ENCODE measurements around the gene POLE3.
"Not testable (repeated sequence)": the region's sequence is repeated elsewhere in the genome, so short reads cannot be mapped to it uniquely, and the experiment has no call there.

POLE3 gene

DNA sequence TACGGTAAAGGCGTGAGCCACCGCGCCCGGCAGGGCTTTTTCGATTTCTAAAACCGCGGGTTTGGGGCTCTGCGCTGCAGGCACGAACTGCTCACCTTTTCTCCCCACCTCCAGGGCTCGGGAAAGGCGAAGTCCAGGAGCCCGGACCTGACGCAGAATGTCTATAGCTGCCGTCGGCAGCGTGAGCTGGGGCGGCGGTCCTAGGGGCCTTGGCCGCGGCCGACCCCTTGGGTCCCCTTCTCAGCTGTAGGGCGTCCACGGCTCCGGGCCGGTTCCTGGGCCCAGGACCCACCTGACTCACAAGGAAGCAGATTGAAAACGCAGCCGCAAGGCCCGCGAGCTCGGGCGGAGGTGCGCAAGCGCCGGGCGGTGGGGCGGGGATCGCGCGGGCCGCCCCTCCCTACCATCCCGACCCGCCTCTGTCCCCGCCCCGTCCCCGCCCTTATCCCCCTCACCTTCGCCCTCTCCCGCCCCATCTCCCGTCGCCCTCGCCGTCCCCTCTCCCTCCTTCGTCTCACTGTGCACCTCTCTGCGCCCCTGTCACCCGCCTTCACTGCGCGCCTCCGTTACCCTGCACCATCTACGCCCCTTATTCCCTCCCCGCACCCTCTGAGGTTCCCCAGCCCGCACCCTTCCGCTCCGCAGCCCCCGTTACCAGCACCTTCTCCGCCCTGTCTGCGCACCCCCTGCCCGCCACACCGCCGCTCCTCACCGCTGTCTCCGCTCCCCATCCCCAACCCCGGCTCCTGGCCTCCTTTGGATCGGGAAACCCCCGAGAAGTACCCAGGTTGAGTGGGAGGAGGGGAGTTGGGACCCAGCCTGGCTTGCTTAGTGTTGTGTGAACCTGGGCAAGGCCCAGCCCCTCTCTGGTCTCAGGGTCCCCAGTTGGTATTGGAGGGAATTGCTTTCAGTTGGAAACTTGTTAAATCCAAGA, 33.6 kb downstream of the POLE3 start, which contains the start of gene HDHD3:
Gene HDHD3 (minus strand): TSS at position 353 of the 934 bp plus-strand sequence. CDS start 2,632 bp downstream, outside the sequence.
- FAIRE-seq (no peak), DNase-seq (ENCODE audit: low spot score) (no peak)

GRCh38 chr9:113375057-113376023, 35.1 kb downstream of the POLE3 start:
- FAIRE-seq = no peak
- DNase-seq (ENCODE audit: low spot score) = no peak

GRCh38 chr9:113373676-113374392, 36.6 kb downstream of the POLE3 start:
- FAIRE-seq = no peak
- DNase-seq (ENCODE audit: low spot score) = no peak

- no peak for FAIRE-seq
Measured at GRCh38 chr9:113373256-113373655, 37.2 kb downstream of the POLE3 start.

DNA sequence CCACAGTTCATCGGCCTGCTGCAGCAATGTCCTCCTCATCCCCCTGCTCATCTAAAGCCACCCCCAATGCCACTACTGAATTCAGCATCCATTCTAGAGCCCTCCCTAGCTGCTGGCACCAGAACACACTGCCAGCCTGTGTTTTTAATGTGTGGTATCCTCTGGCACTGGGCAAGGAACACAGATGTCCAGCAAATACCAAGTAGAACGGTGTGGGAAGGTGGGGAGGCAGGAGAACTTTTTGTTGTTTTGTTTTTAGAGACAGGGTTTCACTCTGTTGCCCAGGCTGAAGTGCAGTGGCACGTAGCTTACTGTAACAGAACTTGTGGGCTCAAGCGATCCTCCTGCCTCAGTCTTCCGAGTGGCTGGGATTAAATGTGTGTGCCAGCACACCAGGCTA, 38.4 kb downstream of the POLE3 start:
- DNase-seq (ENCODE audit: low spot score) (no peak), FAIRE-seq (no peak)

More at GRCh38 chr9:113373256-113373655, 37.2 kb downstream of the POLE3 start:
- DNase-seq (ENCODE audit: low spot score) = no peak

GRCh38 chr9:113370806-113371325, 39.6 kb downstream of the POLE3 start:
- no peak for FAIRE-seq
- DNase-seq (ENCODE audit: low spot score) = no peak

DNA sequence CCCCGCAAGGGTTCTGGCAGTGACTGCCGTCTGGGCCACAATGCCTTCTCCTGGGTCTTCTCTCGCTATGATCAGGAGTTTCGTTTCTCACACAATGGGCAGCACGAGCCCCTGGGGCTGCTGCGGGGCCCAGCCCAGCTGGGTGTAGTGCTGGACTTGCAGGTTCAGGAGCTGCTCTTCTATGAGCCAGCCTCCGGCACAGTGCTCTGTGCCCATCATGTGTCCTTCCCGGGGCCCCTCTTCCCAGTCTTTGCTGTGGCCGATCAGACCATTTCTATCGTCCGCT, 40.7 kb downstream of the POLE3 start:
- DNase-seq (ENCODE audit: low spot score) (no peak), FAIRE-seq (no peak)

DNA sequence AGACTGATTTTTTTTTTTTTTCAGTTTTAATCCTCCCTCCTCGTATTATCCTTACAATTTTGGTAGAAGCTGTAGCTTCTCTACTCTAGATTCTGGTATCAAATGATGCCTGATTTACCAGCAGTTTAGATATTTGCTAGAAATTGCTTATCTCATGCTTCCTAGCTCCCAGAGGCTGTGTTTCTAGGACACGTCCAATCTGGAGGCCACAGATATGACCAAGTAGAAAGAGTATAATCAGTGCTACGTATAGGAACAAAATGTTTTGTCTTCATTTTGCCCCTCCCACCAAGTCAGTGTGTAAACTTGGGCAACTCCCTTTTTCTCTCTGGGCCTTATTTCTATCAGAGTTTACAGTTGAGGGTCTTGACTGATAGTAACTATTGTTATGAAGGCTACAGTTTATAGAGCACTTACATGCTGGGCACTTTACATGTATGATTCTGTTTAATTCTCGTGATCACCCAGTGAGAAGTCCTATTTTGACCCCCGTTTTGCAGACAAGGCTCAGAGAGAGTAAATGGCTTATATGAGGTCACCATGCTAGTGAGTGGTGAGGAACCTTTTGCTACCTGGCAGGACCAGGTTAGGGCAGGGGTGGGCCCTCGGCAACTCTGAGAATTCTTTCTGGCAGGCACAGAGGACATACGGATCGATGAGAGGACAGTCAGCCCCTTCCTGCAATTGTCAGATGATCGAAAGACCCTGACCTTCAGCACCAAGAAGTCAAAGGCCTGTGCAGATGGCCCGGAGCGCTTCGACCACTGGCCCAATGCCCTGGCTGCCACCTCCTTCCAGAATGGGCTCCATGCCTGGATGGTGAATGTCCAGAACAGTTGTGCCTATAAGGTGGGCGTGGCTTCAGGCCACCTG, 41.3 kb downstream of the POLE3 start:
- no peak for FAIRE-seq
- DNase-seq (ENCODE audit: low spot score) = no peak

- FAIRE-seq = no peak
- no peak for DNase-seq (ENCODE audit: low spot score)
Measured at GRCh38 chr9:113368348-113368981, 42.0 kb downstream of the POLE3 start.

- DNase-seq (ENCODE audit: low spot score); FAIRE-seq: not testable (repeated sequence)
Measured at GRCh38 chr9:113365652-113366051, 44.8 kb downstream of the POLE3 start.

GRCh38 chr9:113364951-113365350, 45.5 kb downstream of the POLE3 start:
- DNase-seq (ENCODE audit: low spot score) = no peak
- FAIRE-seq = no peak

DNA sequence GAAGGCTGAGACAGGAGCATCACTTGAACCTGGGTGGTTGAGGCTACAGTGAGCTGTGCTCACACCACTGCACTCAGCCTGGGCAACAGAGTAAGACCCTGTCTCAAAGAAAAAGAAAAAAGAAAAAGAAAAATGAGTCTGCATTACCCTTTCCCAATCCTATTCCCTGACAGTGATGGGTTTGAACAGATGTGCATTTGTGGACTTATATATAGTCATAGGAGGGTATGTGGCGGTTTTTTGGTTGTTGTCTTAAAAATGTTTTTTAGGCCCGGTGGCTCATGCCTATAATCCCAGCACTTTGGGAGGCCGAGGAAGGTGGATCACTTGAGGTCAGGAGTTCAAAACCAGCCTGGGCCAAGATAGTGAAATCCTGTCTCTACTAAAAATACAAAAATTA, 47.1 kb downstream of the POLE3 start:
- DNase-seq (ENCODE audit: low spot score) (no peak), FAIRE-seq (no peak)

DNA sequence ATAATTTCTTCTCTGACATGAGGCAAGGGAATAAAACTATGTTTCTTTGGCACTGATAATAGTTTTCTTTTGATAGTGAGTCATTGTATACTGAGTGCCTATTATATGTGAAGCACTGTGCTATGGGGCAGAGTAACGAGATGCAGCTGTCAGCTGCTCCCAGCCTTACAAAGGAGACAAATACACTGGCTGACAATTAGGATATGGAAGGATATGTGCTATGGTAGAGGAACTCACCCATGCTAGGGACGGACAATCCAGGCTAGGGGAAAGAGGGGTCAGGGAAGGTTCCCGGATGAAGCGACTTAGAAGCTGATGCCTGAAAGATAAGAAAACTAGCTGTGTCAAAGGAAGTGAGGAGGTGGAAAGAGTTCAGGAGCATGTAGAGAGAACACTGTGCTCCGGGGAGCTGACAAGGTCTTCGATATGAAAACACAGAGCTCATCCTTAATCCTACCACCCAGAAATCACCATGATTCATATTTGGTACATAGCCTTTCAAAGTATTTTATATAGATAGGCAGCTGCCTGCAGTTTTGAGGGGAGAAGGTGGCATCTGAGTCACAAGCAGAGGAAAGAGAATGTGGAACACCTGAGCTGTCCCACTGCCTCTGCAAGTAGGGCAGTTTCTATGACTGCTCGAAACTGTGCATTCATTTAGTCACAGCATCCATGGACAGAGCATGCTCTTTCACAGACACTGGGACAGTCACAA, 49.0 kb downstream of the POLE3 start:
- DNase-seq (ENCODE audit: low spot score) (no peak), FAIRE-seq (no peak)

- FAIRE-seq (no peak), DNase-seq (ENCODE audit: low spot score) (no peak)
Measured at GRCh38 chr9:113360242-113360842, 50.1 kb downstream of the POLE3 start.

DNA sequence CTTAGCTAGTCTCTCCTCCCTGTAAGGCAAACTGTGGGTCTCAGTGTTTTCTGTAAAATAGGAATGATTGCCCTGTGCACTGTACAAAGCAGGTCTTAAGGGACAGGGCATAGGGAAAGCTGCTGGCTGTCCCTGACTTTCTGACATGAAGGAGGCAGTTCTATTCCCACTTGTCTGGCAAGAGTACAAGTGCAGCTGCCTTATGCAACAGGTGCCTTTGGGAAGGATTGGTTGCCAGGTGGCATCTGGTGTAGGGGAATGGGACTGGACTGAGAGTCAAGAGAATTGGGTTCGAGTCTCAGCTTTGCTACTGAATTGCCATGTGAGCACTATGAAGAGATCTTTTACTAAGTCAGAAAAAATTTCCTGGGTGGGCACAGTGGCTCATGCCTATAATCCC, 51.1 kb downstream of the POLE3 start:
- no peak for FAIRE-seq
- DNase-seq (ENCODE audit: low spot score) = no peak
